ENCODE results near the gene TCF7L2. TPM values are rescaled to one million over a fixed set of nuclear protein-coding genes. Genes with fewer than 3 reads are reported as not detected.

Gene TCF7L2
- polyA plus RNA-seq, 3 donors: 2.1 to 23.5 (median 6.1) TPM

DNA sequence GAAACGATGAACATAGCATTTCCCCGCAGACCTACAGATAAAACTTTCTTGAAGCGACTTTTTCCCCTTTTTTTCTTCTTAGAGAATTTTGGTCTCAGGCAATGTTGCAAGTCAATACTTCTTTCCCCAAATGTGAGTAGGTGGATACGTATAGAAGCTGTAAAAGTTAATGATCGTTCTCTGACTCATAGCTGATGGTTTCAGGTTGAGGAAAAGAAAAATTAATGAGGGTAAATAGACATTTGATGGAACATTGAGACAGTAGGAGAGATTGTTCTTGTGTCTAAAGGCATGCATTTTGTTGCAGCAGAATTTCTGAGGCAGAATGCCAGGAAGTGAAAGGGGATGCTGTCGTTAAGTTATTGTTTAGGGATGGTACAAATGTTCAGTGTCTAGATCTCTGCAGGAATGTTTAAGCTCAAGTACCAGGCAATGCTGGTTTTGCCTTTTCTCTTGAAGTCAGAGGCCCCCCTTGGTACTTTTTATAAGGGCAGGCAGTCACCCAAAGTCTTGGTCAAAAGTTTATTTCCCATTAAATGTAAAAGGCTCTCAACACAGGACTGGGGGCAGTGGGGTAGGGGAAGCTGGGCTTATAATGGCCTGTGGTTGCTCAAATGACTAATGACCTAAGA, 9.3 kb downstream of the TCF7L2 start:
- 10% methylated on average over 1 of the region's 6 CpGs for WGBS (ENCODE audit: insufficient coverage)
- Mint-ChIP-seq H3K9me3 (no peaks in the 10 kb centered on the region), H3K36me3 (peaks cover 65 to 66% of the 10 kb centered on the region in 2 donors), H3K27me3 (ENCODE audit: low read depth in 3 of 3) (peaks cover 3 to 18% (median 15%) of the 10 kb centered on the region in 3 donors), H3K27ac (no peak overlapping the region), H3K4me1 (peaks cover 60% of the 10 kb centered on the region), H3K4me3 (peak overlapping the region in 1 of 2 donors; percentile 2)
- Histone ChIP-seq H3K9me3 (replicated peaks in 1 of 2; ENCODE audit: control insufficient read depth in 1 of 2, insufficient read depth in 1 of 2, low read length in 2 of 2) (no peaks in the 10 kb centered on the region), H3K9ac (ENCODE audit: insufficient read depth, low read length, poor library complexity, severe bottlenecking) (no peak overlapping the region), H3K36me3 (replicated peaks in 1 of 2; ENCODE audit: control insufficient read depth in 1 of 2, insufficient read depth in 2 of 2, low read length in 2 of 2) (peaks cover 0 to 22% of the 10 kb centered on the region in 2 donors), H3K4me3 (replicated peaks in 1 of 3; ENCODE audit: low read depth in 2 of 3, low read length in 3 of 3) (no peak overlapping the region), H3K4me1 (ENCODE audit: control insufficient read depth in 1 of 2, insufficient read depth in 2 of 2, low read length in 2 of 2) (peaks cover 18 to 33% of the 10 kb centered on the region in 2 donors), H4K20me1 (ENCODE audit: insufficient read depth, low read length) (peaks cover 100% of the 10 kb centered on the region), H3K27me3 (ENCODE audit: control insufficient read depth in 2 of 2, insufficient read depth in 2 of 2, low read length in 2 of 2) (peaks cover 2 to 13% of the 10 kb centered on the region in 2 donors), H3K79me2 (ENCODE audit: insufficient read depth, low read length) (peaks cover 33% of the 10 kb centered on the region), H2AFZ (ENCODE audit: insufficient read depth, low read depth, low read length, poor library complexity, severe bottlenecking) (no peak overlapping the region), H3K4me2 (replicated peaks; ENCODE audit: extremely low read depth, low read length, poor library complexity, severe bottlenecking) (no peak overlapping the region), H3K27ac (ENCODE audit: low read depth in 1 of 2, low read length in 2 of 2) (no peak overlapping the region)
- no peak for TF ChIP-seq CTCF (IDR thresholded peaks at IDR 0.05)
- intact Hi-C loops (cut with micrococcal nuclease): loop anchor here (10.0 kb wide), 3 partner anchors 105 to 145 kb away; no protein-coding TSS in a partner anchor
- DNase-seq: no peak

GRCh38 chr10:112960151-112960681, 10.2 kb downstream of the TCF7L2 start:
- Histone ChIP-seq H3K4me1 (ENCODE audit: control insufficient read depth in 1 of 2, insufficient read depth in 2 of 2, low read length in 2 of 2) (peaks cover 18 to 35% of the 10 kb centered on the region in 2 donors), H3K36me3 (replicated peaks in 1 of 2; ENCODE audit: control insufficient read depth in 1 of 2, insufficient read depth in 2 of 2, low read length in 2 of 2) (peaks cover 0 to 28% of the 10 kb centered on the region in 2 donors), H4K20me1 (ENCODE audit: insufficient read depth, low read length) (peaks cover 100% of the 10 kb centered on the region), H3K9me3 (replicated peaks in 1 of 2; ENCODE audit: control insufficient read depth in 1 of 2, insufficient read depth in 1 of 2, low read length in 2 of 2) (no peaks in the 10 kb centered on the region), H2AFZ (ENCODE audit: insufficient read depth, low read depth, low read length, poor library complexity, severe bottlenecking) (no peak overlapping the region), H3K27ac (ENCODE audit: low read depth in 1 of 2, low read length in 2 of 2) (no peak overlapping the region), H3K4me2 (replicated peaks; ENCODE audit: extremely low read depth, low read length, poor library complexity, severe bottlenecking) (no peak overlapping the region), H3K9ac (ENCODE audit: insufficient read depth, low read length, poor library complexity, severe bottlenecking) (no peak overlapping the region), H3K27me3 (ENCODE audit: control insufficient read depth in 2 of 2, insufficient read depth in 2 of 2, low read length in 2 of 2) (peaks cover 0 to 7% of the 10 kb centered on the region in 2 donors), H3K79me2 (ENCODE audit: insufficient read depth, low read length) (peaks cover 29% of the 10 kb centered on the region), H3K4me3 (replicated peaks in 1 of 3; ENCODE audit: low read depth in 2 of 3, low read length in 3 of 3) (no peak overlapping the region)
- DNase-seq: no peak
- peaks cover 55% of the 10 kb centered on the region for H3K4me1 Mint-ChIP-seq
- WGBS (ENCODE audit: insufficient coverage): 35% methylated on average over 3 of the region's 4 CpGs
- peaks cover 66 to 73% of the 10 kb centered on the region in 2 donors for H3K36me3 Mint-ChIP-seq
- intact Hi-C loops (cut with micrococcal nuclease): no loop called here
- peak overlapping the region in 1 of 2 donors; percentile 16 for H3K4me3 Mint-ChIP-seq
- H3K27ac Mint-ChIP-seq: peak overlapping the region in 1 of 7 donors; percentile 41
- H3K27me3 Mint-ChIP-seq (ENCODE audit: low read depth in 3 of 3): peaks cover 3 to 17% (median 16%) of the 10 kb centered on the region in 3 donors
- no peaks in the 10 kb centered on the region for H3K9me3 Mint-ChIP-seq
- no peak for TF ChIP-seq CTCF (IDR thresholded peaks at IDR 0.05)
